Measurements from ENCODE around the gene CCR2. TPM values are rescaled to one million over a fixed set of nuclear protein-coding genes. Genes with fewer than 3 reads are reported as not detected.
"Not testable (repeated sequence)": the region's sequence is repeated elsewhere in the genome, so short reads cannot be mapped to it uniquely, and the experiment has no call there.

CCR2 gene
- 0.31 TPM for total RNA-seq

GRCh38 chr3:46353647-46354410, at the start of gene CCR2:
CCR2 (plus strand) TSS chr3:46354111; CDS start chr3:46357528, 3,417 bp downstream.
- no peak for DNase-seq

GRCh38 chr3:46304739-46305138, 49.2 kb upstream of the CCR2 start:
- no peak for DNase-seq

- DNase-seq, result no peak
Measured at GRCh38 chr3:46312991-46313390, 40.9 kb upstream of the CCR2 start.

- DNase-seq, result no peak
Measured at GRCh38 chr3:46314517-46314916, 39.4 kb upstream of the CCR2 start.

- no peak for DNase-seq
Measured at GRCh38 chr3:46316206-46316605, 37.7 kb upstream of the CCR2 start.

- no peak for DNase-seq
Measured at GRCh38 chr3:46318207-46318927, 35.5 kb upstream of the CCR2 start.

GRCh38 chr3:46321461-46322104, 32.3 kb upstream of the CCR2 start:
- no peak for DNase-seq

GRCh38 chr3:46324036-46324435, 29.9 kb upstream of the CCR2 start:
- DNase-seq, result no peak

- DNase-seq, result no peak
Measured at GRCh38 chr3:46325645-46326300, 28.1 kb upstream of the CCR2 start.

GRCh38 chr3:46330676-46331075, 23.2 kb upstream of the CCR2 start:
- not testable (repeated sequence) for DNase-seq

GRCh38 chr3:46334741-46335478, 19.0 kb upstream of the CCR2 start:
- no peak for DNase-seq

- DNase-seq, result no peak
Measured at GRCh38 chr3:46335541-46335940, 18.4 kb upstream of the CCR2 start.

GRCh38 chr3:46337911-46338310, 16.0 kb upstream of the CCR2 start:
- DNase-seq, result no peak

- no peak for DNase-seq
Measured at GRCh38 chr3:46338840-46339239, 15.1 kb upstream of the CCR2 start.

- DNase-seq, result no peak
Measured at GRCh38 chr3:46344476-46344875, 9.4 kb upstream of the CCR2 start.

GRCh38 chr3:46348823-46349482, 5.0 kb upstream of the CCR2 start:
- no peak for DNase-seq

- no peak for DNase-seq
Measured at GRCh38 chr3:46349484-46350261, 4.2 kb upstream of the CCR2 start.

GRCh38 chr3:46350262-46350565, 3.7 kb upstream of the CCR2 start:
- no peak for DNase-seq

GRCh38 chr3:46351646-46352045, 2.3 kb upstream of the CCR2 start:
- DNase-seq, result no peak

GRCh38 chr3:46353090-46353489, 821 bp upstream of the CCR2 start:
- no peak for DNase-seq

GRCh38 chr3:46354478-46354877, 567 bp downstream of the CCR2 start:
- no peak for DNase-seq
